ENCODE measurements around the gene KIF22. TPM values are rescaled to one million over a fixed set of nuclear protein-coding genes. Genes with fewer than 3 reads are reported as not detected.

Gene KIF22
- polyA plus RNA-seq, 3 donors, result 22.0 to 46.2 (median 28.9) TPM

DNA sequence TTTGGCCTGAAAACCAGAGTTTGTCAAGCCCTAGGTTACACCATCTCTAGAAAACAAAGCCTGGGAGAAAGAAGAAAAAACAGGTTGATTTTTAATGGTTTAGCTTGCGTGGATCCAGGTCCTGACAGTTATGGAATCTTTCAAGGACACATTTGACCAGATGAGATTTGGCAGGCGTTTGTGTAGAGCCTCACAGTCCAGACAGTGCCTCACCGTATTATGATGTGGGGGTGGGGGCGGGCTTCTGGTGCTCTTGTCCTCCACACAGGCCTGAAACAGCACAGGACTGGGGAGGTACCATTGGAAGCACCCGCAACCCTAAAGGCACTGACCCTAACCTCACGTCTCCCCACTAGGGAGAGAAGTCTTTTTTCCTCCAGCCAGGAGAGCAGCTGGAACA, 49.3 kb downstream of the KIF22 start:
- H2AFZ ChIP-seq (ENCODE audit: insufficient read depth, low read depth, low read length, poor library complexity, severe bottlenecking), result no peak overlapping the region
- no peak for DNase-seq
- H3K9me3 ChIP-seq (replicated peaks in 1 of 2; ENCODE audit: control insufficient read depth in 1 of 2, insufficient read depth in 1 of 2, low read length in 2 of 2), result no peaks in the 10 kb centered on the region
- H3K4me1 Mint-ChIP-seq, result no peaks in the 10 kb centered on the region
- no peaks in the 10 kb centered on the region for H3K4me1 ChIP-seq (ENCODE audit: control insufficient read depth in 1 of 2, insufficient read depth in 2 of 2, low read length in 2 of 2)
- H3K27me3 Mint-ChIP-seq (ENCODE audit: low read depth in 3 of 3), result no peaks in the 10 kb centered on the region
- H3K4me2 ChIP-seq (replicated peaks; ENCODE audit: extremely low read depth, low read length, poor library complexity, severe bottlenecking), result no peak overlapping the region
- peaks cover 76% of the 10 kb centered on the region for H4K20me1 ChIP-seq (ENCODE audit: insufficient read depth, low read length)
- H3K4me3 Mint-ChIP-seq, result no peak overlapping the region
- H3K9me3 Mint-ChIP-seq, result no peaks in the 10 kb centered on the region
- no peak for TF ChIP-seq CTCF (IDR thresholded peaks at IDR 0.05)
- H3K27ac ChIP-seq (ENCODE audit: low read depth in 1 of 2, low read length in 2 of 2), result no peak overlapping the region
- H3K4me3 ChIP-seq (replicated peaks in 1 of 3; ENCODE audit: low read depth in 2 of 3, low read length in 3 of 3), result no peak overlapping the region
- no peak overlapping the region for H3K9ac ChIP-seq (ENCODE audit: insufficient read depth, low read length, poor library complexity, severe bottlenecking)
- intact Hi-C loops (cut with micrococcal nuclease), result no loop called here
- no peaks in the 10 kb centered on the region for H3K27me3 ChIP-seq (ENCODE audit: control insufficient read depth in 2 of 2, insufficient read depth in 2 of 2, low read length in 2 of 2)
- no peaks in the 10 kb centered on the region for H3K79me2 ChIP-seq (ENCODE audit: insufficient read depth, low read length)
- 100% methylated on average over 3 of the region's 6 CpGs for WGBS (ENCODE audit: insufficient coverage)
- peaks cover 91 to 96% of the 10 kb centered on the region in 2 donors for H3K36me3 ChIP-seq (replicated peaks in 1 of 2; ENCODE audit: control insufficient read depth in 1 of 2, insufficient read depth in 2 of 2, low read length in 2 of 2)
- no peak overlapping the region for H3K27ac Mint-ChIP-seq
- peaks cover 76 to 97% of the 10 kb centered on the region in 2 donors for H3K36me3 Mint-ChIP-seq

DNA sequence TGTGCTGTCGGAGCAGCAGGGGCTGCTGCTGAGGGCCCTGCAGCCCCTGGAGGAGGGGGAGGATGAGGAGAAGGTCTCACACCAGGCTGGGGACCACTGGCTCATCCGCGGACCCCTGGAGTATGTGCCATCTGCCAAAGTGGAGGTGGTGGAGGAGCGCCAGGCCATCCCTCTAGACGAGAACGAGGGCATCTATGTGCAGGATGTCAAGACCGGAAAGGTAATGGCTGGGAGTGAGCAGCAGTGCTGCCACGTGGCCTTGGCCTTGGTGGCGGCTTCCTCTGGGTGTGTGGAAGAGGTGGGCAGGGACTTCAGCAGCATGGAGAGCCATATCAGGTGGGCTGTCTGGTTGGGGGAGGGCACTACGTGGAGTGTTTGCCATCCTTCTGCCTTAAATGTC, 49.7 kb downstream of the KIF22 start:
- Mint-ChIP-seq H3K36me3 (peaks cover 80 to 97% of the 10 kb centered on the region in 2 donors), H3K27ac (peak overlapping the region in 1 of 7 donors; percentile 26), H3K27me3 (ENCODE audit: low read depth in 3 of 3) (no peaks in the 10 kb centered on the region), H3K4me3 (no peak overlapping the region), H3K9me3 (no peaks in the 10 kb centered on the region), H3K4me1 (no peaks in the 10 kb centered on the region)
- H3K4me1 ChIP-seq (ENCODE audit: control insufficient read depth in 1 of 2, insufficient read depth in 2 of 2, low read length in 2 of 2), result no peaks in the 10 kb centered on the region
- H3K4me3 ChIP-seq (replicated peaks in 1 of 3; ENCODE audit: low read depth in 2 of 3, low read length in 3 of 3), result no peak overlapping the region
- TF ChIP-seq CTCF (IDR thresholded peaks at IDR 0.05), result no peak
- no peak overlapping the region for H2AFZ ChIP-seq (ENCODE audit: insufficient read depth, low read depth, low read length, poor library complexity, severe bottlenecking)
- intact Hi-C loops (cut with micrococcal nuclease), result no loop called here
- no peaks in the 10 kb centered on the region for H3K9me3 ChIP-seq (replicated peaks in 1 of 2; ENCODE audit: control insufficient read depth in 1 of 2, insufficient read depth in 1 of 2, low read length in 2 of 2)
- 94% methylated on average over 10 of the region's 10 CpGs for WGBS (ENCODE audit: insufficient coverage)
- H3K4me2 ChIP-seq (replicated peaks; ENCODE audit: extremely low read depth, low read length, poor library complexity, severe bottlenecking), result no peak overlapping the region
- no peak for DNase-seq
- no peak overlapping the region for H3K9ac ChIP-seq (ENCODE audit: insufficient read depth, low read length, poor library complexity, severe bottlenecking)
- H3K79me2 ChIP-seq (ENCODE audit: insufficient read depth, low read length), result no peaks in the 10 kb centered on the region
- peaks cover 75% of the 10 kb centered on the region for H4K20me1 ChIP-seq (ENCODE audit: insufficient read depth, low read length)
- H3K36me3 ChIP-seq (replicated peaks in 1 of 2; ENCODE audit: control insufficient read depth in 1 of 2, insufficient read depth in 2 of 2, low read length in 2 of 2), result peaks cover 91 to 96% of the 10 kb centered on the region in 2 donors
- no peak overlapping the region for H3K27ac ChIP-seq (ENCODE audit: low read depth in 1 of 2, low read length in 2 of 2)
- no peaks in the 10 kb centered on the region for H3K27me3 ChIP-seq (ENCODE audit: control insufficient read depth in 2 of 2, insufficient read depth in 2 of 2, low read length in 2 of 2)
